IMR-90 (cell line): Measurements from ENCODE around the gene SLC12A4. TPM values are rescaled to one million over a fixed set of nuclear protein-coding genes. Genes with fewer than 3 reads are reported as not detected.
A peak's percentile ranks its signal among the peaks of the same experiment; 100 is the strongest.

Experiments
- ATAC-seq: fragments of 200-7000 bp; cut with Tn5 transposase; 2 replicates; pipeline ENCODE4 v1.9.1; 2020; ENCODE audit warnings: low read depth, mild to moderate bottlenecking, moderate library complexity
- BruUV-seq: library from RNA; stranded (reverse); fragments of 400-500 nt; replicated peaks from 2 replicates; lab custom pipeline; 2021; lab: Mats Ljungman, UMichigan
- CTCF ChIA-PET: fragments of 300-600 bp; formaldehyde crosslinking; extraction: SDS; loops from one replicate; lab custom pipeline; 2021; ENCODE audit warnings: antibody characterized with exemption; lab: Yijun Ruan, JAX
- POLR2A ChIA-PET: fragments of 300-600 bp; sonication (Branson Sonifier 250); formaldehyde crosslinking; loops from one replicate; lab custom pipeline; 2022; ENCODE audit warnings: antibody characterized with exemption; ENCODE audit not compliant: unreplicated experiment; lab: Charles Lee
- DNase-seq: peaks from one replicate; pipeline ENCODE4 v3.0.0; 2013
- H2AFZ ChIP-seq: replicated peaks from 2 replicates; pipeline ENCODE3; 2013; ENCODE audit warnings: low read length, mild to moderate bottlenecking; ENCODE audit not compliant: poor library complexity
- H2AK5ac ChIP-seq: 2 replicates; pipeline ENCODE4 v1.6.1; 2013; ENCODE audit warnings: low read depth, low read length, inconsistent platforms
- H2AK9ac ChIP-seq: replicated peaks from 2 replicates; pipeline ENCODE3; 2013; ENCODE audit warnings: mild to moderate bottlenecking, low read depth, low read length, moderate library complexity; ENCODE audit not compliant: poor library complexity
- H2BK120ac ChIP-seq: 2 replicates; pipeline ENCODE4 v1.6.1; 2013; ENCODE audit warnings: low read depth, low read length, inconsistent platforms
- H2BK15ac ChIP-seq: 3 replicates; pipeline ENCODE4 v1.6.1; 2013; ENCODE audit warnings: low read depth, low read length, inconsistent platforms
- H2BK20ac ChIP-seq: 2 replicates; pipeline ENCODE4 v1.6.1; 2013; ENCODE audit warnings: low read depth, mild to moderate bottlenecking, inconsistent platforms, low read length, moderate library complexity
- H2BK5ac ChIP-seq: 2 replicates; pipeline ENCODE4 v1.6.1; 2013; ENCODE audit warnings: mild to moderate bottlenecking, low read depth, low read length, inconsistent platforms; ENCODE audit not compliant: poor library complexity, severe bottlenecking
- H3K14ac ChIP-seq: replicated peaks from 2 replicates; pipeline ENCODE4 v1.6.1; 2013; ENCODE audit warnings: low read depth, low read length, inconsistent platforms
- H3K18ac ChIP-seq: 2 replicates; pipeline ENCODE4 v1.6.1; 2013; ENCODE audit warnings: low read depth, low read length, control low read depth
- H3K23ac ChIP-seq: 2 replicates; pipeline ENCODE4 v1.6.1; 2013; ENCODE audit warnings: low read depth, low read length, inconsistent platforms
- H3K27ac ChIP-seq: 2 replicates; pipeline ENCODE4 v1.5.1; 2013; ENCODE audit warnings: mild to moderate bottlenecking, control low read depth, low read length; ENCODE audit not compliant: insufficient read depth
- H3K27me3 ChIP-seq: 2 replicates; pipeline ENCODE4 v1.6.1; 2013; ENCODE audit warnings: low read length; ENCODE audit not compliant: control insufficient read depth, insufficient read depth
- H3K36me3 ChIP-seq: 2 replicates; pipeline ENCODE4 v1.6.1; 2013; ENCODE audit warnings: low read length, mixed read lengths; ENCODE audit not compliant: control insufficient read depth, insufficient read depth
- H3K4ac ChIP-seq: 2 replicates; pipeline ENCODE4 v1.6.1; 2013; ENCODE audit warnings: low read depth, low read length, inconsistent platforms
- H3K4me1 ChIP-seq: 2 replicates; pipeline ENCODE4 v1.6.1; 2013; ENCODE audit warnings: low read length, mixed read lengths; ENCODE audit not compliant: control insufficient read depth, insufficient read depth
- H3K4me2 ChIP-seq: 2 replicates; pipeline ENCODE4 v1.6.1; 2013; ENCODE audit warnings: low read depth, mild to moderate bottlenecking, control low read depth, low read length, moderate library complexity
- H3K4me3 ChIP-seq: 2 replicates; pipeline ENCODE4 v1.5.1; 2013; ENCODE audit warnings: low read depth, mild to moderate bottlenecking, control low read depth, low read length, moderate library complexity; ENCODE audit not compliant: insufficient read depth
- H3K56ac ChIP-seq: 2 replicates; pipeline ENCODE4 v1.6.1; 2013; ENCODE audit warnings: low read length, inconsistent platforms; ENCODE audit not compliant: insufficient read depth; ENCODE audit errors: extremely low read depth
- H3K79me1 ChIP-seq, 2 experiments: 2 replicates each; pipeline ENCODE4 v1.6.1; 2013; ENCODE audit warnings: low read length in 2 of 2, inconsistent platforms in 1 of 2, low read depth in 1 of 2
- H3K9ac ChIP-seq: 2 replicates; pipeline ENCODE4 v1.6.1; 2013; ENCODE audit warnings: low read depth, low read length, control low read depth
- H3K9me1 ChIP-seq: 2 replicates; pipeline ENCODE4 v1.6.1; 2013; ENCODE audit warnings: low read length, inconsistent platforms; ENCODE audit not compliant: insufficient read depth
- H3K9me3 ChIP-seq: 2 replicates; pipeline ENCODE4 v1.6.1; 2013; ENCODE audit warnings: low read length; ENCODE audit not compliant: control insufficient read depth, insufficient read depth
- H4K20me1 ChIP-seq: 2 replicates; pipeline ENCODE4 v1.6.1; 2013; ENCODE audit warnings: low read length, inconsistent platforms; ENCODE audit not compliant: insufficient read depth
- H4K5ac ChIP-seq: 2 replicates; pipeline ENCODE4 v1.6.1; 2013; ENCODE audit warnings: mild to moderate bottlenecking, low read depth, low read length, control low read depth
- H4K8ac ChIP-seq, 2 experiments: 2 replicates each; pipeline ENCODE4 v1.6.1; 2013; ENCODE audit warnings: low read depth in 2 of 2, low read length in 2 of 2, control low read depth in 1 of 2, inconsistent platforms in 1 of 2
- H4K91ac ChIP-seq: 2 replicates; pipeline ENCODE4 v1.6.1; 2013; ENCODE audit warnings: low read depth, low read length, inconsistent platforms; ENCODE audit not compliant: insufficient read depth
- BHLHE40 ChIP-seq: fragments of 150-350 bp; IDR thresholded peaks from 2 replicates; pipeline ENCODE4 v1.6.1; 2016; ENCODE audit warnings: mild to moderate bottlenecking, low read depth, low read length
- CEBPB ChIP-seq: IDR thresholded peaks from 2 replicates; pipeline ENCODE4 v1.6.1; 2012; ENCODE audit warnings: low read depth, low read length, improper control_type of control experiment
- CHD1 ChIP-seq: IDR thresholded peaks from 2 replicates; pipeline ENCODE4 v1.6.1; 2012; ENCODE audit warnings: low read depth, low read length, improper control_type of control experiment
- CTCF ChIP-seq: conservative IDR thresholded peaks from 2 replicates; pipeline ENCODE4 v1.5.1; 2012; ENCODE audit warnings: mild to moderate bottlenecking, low read depth, low read length, improper control_type of control experiment
- FOS ChIP-seq: fragments of 150-350 bp; IDR thresholded peaks from 2 replicates; pipeline ENCODE4 v1.6.1; 2016; ENCODE audit warnings: low read depth, low read length
- MAFK ChIP-seq: IDR thresholded peaks from 2 replicates; pipeline ENCODE4 v1.6.1; 2012; ENCODE audit warnings: low read depth, low read length, improper control_type of control experiment
- MAZ ChIP-seq: IDR thresholded peaks from 2 replicates; pipeline ENCODE4 v1.6.1; 2012; ENCODE audit warnings: low read depth, mild to moderate bottlenecking, low read length, improper control_type of control experiment, moderate library complexity, borderline replicate concordance
- MXI1 ChIP-seq: IDR thresholded peaks from 2 replicates; pipeline ENCODE4 v1.6.1; 2012; ENCODE audit warnings: low read depth, mild to moderate bottlenecking, low read length, moderate library complexity, borderline replicate concordance
- NFE2L2 ChIP-seq: fragments of 150-350 bp; IDR thresholded peaks from 2 replicates; pipeline ENCODE4 v1.6.1; 2016; ENCODE audit warnings: low read depth, mild to moderate bottlenecking, low read length
- POLR2A ChIP-seq: IDR thresholded peaks from 2 replicates; pipeline ENCODE4 v1.6.1; 2012; ENCODE audit warnings: mild to moderate bottlenecking, low read depth, low read length
- RAD21 ChIP-seq: IDR thresholded peaks from 2 replicates; pipeline ENCODE4 v1.6.1; 2012; ENCODE audit warnings: low read length, improper control_type of control experiment
- RCOR1 ChIP-seq: IDR thresholded peaks from 2 replicates; pipeline ENCODE4 v1.6.1; 2012; ENCODE audit warnings: mild to moderate bottlenecking, low read length, improper control_type of control experiment; ENCODE audit not compliant: insufficient replicate concordance
- RFX5 ChIP-seq: IDR thresholded peaks from 2 replicates; pipeline ENCODE4 v1.8.0; 2012; ENCODE audit warnings: low read depth, mild to moderate bottlenecking, low read length, moderate library complexity
- SMC3 ChIP-seq: fragments of 150-350 bp; IDR thresholded peaks from 2 replicates; pipeline ENCODE4 v1.6.1; 2016; ENCODE audit warnings: low read depth, mild to moderate bottlenecking, antibody characterized with exemption, low read length, moderate library complexity
- WGBS, 2 experiments: methylation state at CpG; one replicate each; pipeline versions ENCODE4 v1.1.5 to v1.1.7; 2013; ENCODE audit warnings: missing lambda C conversion rate in 2 of 2; ENCODE audit not compliant: insufficient read length in 1 of 2; ENCODE audit errors: extremely low coverage in 2 of 2; 5-methylcytosine and 5-hydroxymethylcytosine counted together
- dilution Hi-C: fragments of 300-500 bp; cut with HindIII; formaldehyde crosslinking; loops from one replicate; pipeline ENCODE4 v1.14.3; 2018; ENCODE audit warnings: low sequenced_read_pairs; ENCODE audit not compliant: unreplicated experiment
- in situ Hi-C: fragments of 300-500 bp; cut with MboI; formaldehyde crosslinking; loops from 3 replicates; pipeline ENCODE4 v1.14.3; 2019; ENCODE audit warnings: low sequenced_read_pairs, inconsistent platforms, mixed read lengths
- intact Hi-C: fragments of 100-400 bp; cut with micrococcal nuclease; formaldehyde crosslinking; loops from 2 replicates; pipeline ENCODE4 v1.10.0; 2022
- polyA plus RNA-seq, 3 experiments: library from polyadenylated mRNA; depleted of rRNA; stranded (reverse); fragments of >200 nt; gene quantifications; 2 replicates each; pipeline ENCODE4 v1.2.3, GENCODE V29; 2012; ENCODE audit warnings: low replicate concordance in 1 of 3
- total RNA-seq: library from RNA; depleted of rRNA; stranded (reverse); fragments of >200 nt; gene quantifications from 2 replicates; pipeline ENCODE4 v1.2.3, GENCODE V29; 2012
- TF ChIP-seq, protein P1 (sequence below): fragments of 150-350 bp; IDR thresholded peaks from 2 replicates; pipeline ENCODE4 v1.6.1; 2017; ENCODE audit warnings: mild to moderate bottlenecking, antibody characterized with exemption, low read length, low read depth
- TF ChIP-seq, protein P2 (sequence below): fragments of 150-350 bp; IDR thresholded peaks from 2 replicates; pipeline ENCODE4 v1.6.1; 2016; ENCODE audit warnings: low read depth, mild to moderate bottlenecking, low read length, moderate library complexity, borderline replicate concordance

SLC12A4 gene
- total and polyA plus RNA-seq, 2 of the 4 experiments (the other 2 are of a cell fraction), result 36.6 to 132 TPM

GRCh38 chr16:67893743-67894399 is 74.6 kb downstream of the SLC12A4 start:
- H3K4me1 ChIP-seq, result peaks cover 9% of the 10 kb centered on the region
- H2AFZ ChIP-seq, result peak overlapping the region; percentile 99
- H2AK9ac ChIP-seq, result peak overlapping the region; percentile 98
- H4K5ac ChIP-seq, result peak overlapping the region; percentile 93; the same call in 1 of the 2 replicates
- POLR2A ChIA-PET, result no interaction called here
- H2BK20ac ChIP-seq, result no peak overlapping the region
- no peak overlapping the region for H2BK15ac ChIP-seq
- H3K14ac ChIP-seq, result peak overlapping the region; percentile 96
- WGBS, 2 experiments, result no CpG with 5 or more reads among the region's 14 CpGs
- dilution Hi-C loops (no loop called here), intact Hi-C loops (no loop called here), in situ Hi-C loops (no loop called here)
- peak overlapping the region; percentile 74 for H2BK5ac ChIP-seq
- TSS peak; percentile 44 for BruUV-seq
- ATAC-seq, result no peak
- peak overlapping the region; percentile 96 for H3K9ac ChIP-seq
- H3K36me3 ChIP-seq, result no peaks in the 10 kb centered on the region
- DNase-seq, result no peak
- peak overlapping the region; percentile 63 for H3K23ac ChIP-seq
- H3K56ac ChIP-seq, result peak overlapping the region; percentile 74
- H3K9me3 ChIP-seq, result no peaks in the 10 kb centered on the region
- peaks cover 11 to 50% of the 10 kb centered on the region in 2 experiments for H3K79me1 ChIP-seq
- H4K8ac ChIP-seq, result peak overlapping the region; percentile 97
- peak overlapping the region; percentile 100 for H3K4me3 ChIP-seq
- CTCF ChIA-PET, result no interaction called here
- H2AK5ac ChIP-seq, result peak overlapping the region; percentile 56
- no peak overlapping the region for H2BK120ac ChIP-seq
- TF ChIP-seq POLR2A (no peak), FOS (no peak), RAD21 (no peak), CEBPB (no peak), CTCF (no peak), MAFK (no peak), RCOR1 (no peak), MAZ (no peak), CHD1 (no peak), SMC3 (no peak), BHLHE40 (no peak), MXI1 (no peak), RFX5 (no peak), NFE2L2 (no peak)
- TF ChIP-seq, protein P1, sequence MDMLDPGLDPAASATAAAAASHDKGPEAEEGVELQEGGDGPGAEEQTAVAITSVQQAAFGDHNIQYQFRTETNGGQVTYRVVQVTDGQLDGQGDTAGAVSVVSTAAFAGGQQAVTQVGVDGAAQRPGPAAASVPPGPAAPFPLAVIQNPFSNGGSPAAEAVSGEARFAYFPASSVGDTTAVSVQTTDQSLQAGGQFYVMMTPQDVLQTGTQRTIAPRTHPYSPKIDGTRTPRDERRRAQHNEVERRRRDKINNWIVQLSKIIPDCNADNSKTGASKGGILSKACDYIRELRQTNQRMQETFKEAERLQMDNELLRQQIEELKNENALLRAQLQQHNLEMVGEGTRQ, result no peak
- TF ChIP-seq, protein P2, sequence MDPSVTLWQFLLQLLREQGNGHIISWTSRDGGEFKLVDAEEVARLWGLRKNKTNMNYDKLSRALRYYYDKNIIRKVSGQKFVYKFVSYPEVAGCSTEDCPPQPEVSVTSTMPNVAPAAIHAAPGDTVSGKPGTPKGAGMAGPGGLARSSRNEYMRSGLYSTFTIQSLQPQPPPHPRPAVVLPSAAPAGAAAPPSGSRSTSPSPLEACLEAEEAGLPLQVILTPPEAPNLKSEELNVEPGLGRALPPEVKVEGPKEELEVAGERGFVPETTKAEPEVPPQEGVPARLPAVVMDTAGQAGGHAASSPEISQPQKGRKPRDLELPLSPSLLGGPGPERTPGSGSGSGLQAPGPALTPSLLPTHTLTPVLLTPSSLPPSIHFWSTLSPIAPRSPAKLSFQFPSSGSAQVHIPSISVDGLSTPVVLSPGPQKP, result no peak
- H3K27me3 ChIP-seq, result no peaks in the 10 kb centered on the region
- peak overlapping the region; percentile 74; the same call in 1 of the 2 replicates for H4K91ac ChIP-seq
- H3K9me1 ChIP-seq, result 0 out of 2 replicates have a peak, but pooled peaks cover 12% of the 10 kb centered on the region
- peak overlapping the region; percentile 95 for H3K4me2 ChIP-seq
- peaks cover 25% of the 10 kb centered on the region for H4K20me1 ChIP-seq
- peak overlapping the region; percentile 89 for H3K27ac ChIP-seq
- H3K4ac ChIP-seq, result peak overlapping the region; percentile 88
- no peak overlapping the region for H3K18ac ChIP-seq
